Fibroblast of mammary gland (primary cell): ENCODE results near the gene HSBP1L1.
A peak's percentile ranks its signal among the peaks of the same experiment; 100 is the strongest.
"Not testable (repeated sequence)": the region's sequence is repeated elsewhere in the genome, so short reads cannot be mapped to it uniquely, and the experiment has no call there.

Source experiments
- DNase-seq: peaks from one replicate; pipeline ENCODE4 v3.0.0-alpha.2; 2010; ENCODE audit warnings: low read depth
- H3K4me3 ChIP-seq: 2 replicates; pipeline ENCODE4 v1.5.1; 2011; ENCODE audit warnings: low read depth, mild to moderate bottlenecking, low read length, moderate library complexity; ENCODE audit not compliant: control insufficient read depth
- CTCF ChIP-seq: conservative IDR thresholded peaks from 2 replicates; pipeline ENCODE4 v1.5.1; 2011; ENCODE audit warnings: low read depth, low read length, inconsistent platforms; ENCODE audit not compliant: control insufficient read depth, insufficient read depth

The HSBP1L1 gene

GRCh38 chr18:79987566-79987965 is 23.1 kb downstream of the HSBP1L1 start:
- peak; percentile 43 for DNase-seq
- peak overlapping the region; percentile 74 for H3K4me3 ChIP-seq
- no peak for TF ChIP-seq CTCF

- peak; percentile 39 for DNase-seq
- no peak for TF ChIP-seq CTCF
- H3K4me3 ChIP-seq, result peak overlapping the region; percentile 74
Measured at GRCh38 chr18:79988071-79988450, 23.6 kb downstream of the HSBP1L1 start.

GRCh38 chr18:79988451-79989194 is 24.2 kb downstream of the HSBP1L1 start, which contains the start of gene TXNL4A:
TSS of gene TXNL4A (minus strand) at chr18:79988563. CDS start at chr18:79988392, 171 bp downstream.
- TF ChIP-seq CTCF, result no peak
- peak; percentile 86 for DNase-seq
- H3K4me3 ChIP-seq, result peak within 1 kb of the TSS; percentile 74

GRCh38 chr18:79989195-79989497 is 24.7 kb downstream of the HSBP1L1 start:
- peak overlapping the region; percentile 74 for H3K4me3 ChIP-seq
- no peak for DNase-seq
- TF ChIP-seq CTCF, result no peak

- no peak for DNase-seq
- no peak overlapping the region for H3K4me3 ChIP-seq
- no peak for TF ChIP-seq CTCF
Measured at GRCh38 chr18:79991494-79991893, 27.1 kb downstream of the HSBP1L1 start.

- not testable (repeated sequence) for H3K4me3 ChIP-seq
- DNase-seq, result peak; percentile 12
Measured at GRCh38 chr18:79999701-80000100, 35.3 kb downstream of the HSBP1L1 start.

GRCh38 chr18:80000877-80001276 is 36.4 kb downstream of the HSBP1L1 start:
- no peak overlapping the region for H3K4me3 ChIP-seq
- no peak for TF ChIP-seq CTCF
- no peak for DNase-seq
